ENCODE results near the gene LZTR1. TPM values are rescaled to one million over a fixed set of nuclear protein-coding genes. Genes with fewer than 3 reads are reported as not detected.
"Not testable (repeated sequence)": the region's sequence is repeated elsewhere in the genome, so short reads cannot be mapped to it uniquely, and the experiment has no call there.

The LZTR1 gene
- total RNA-seq, 1 experiment from 2014 or later: 23.4 TPM

DNA sequence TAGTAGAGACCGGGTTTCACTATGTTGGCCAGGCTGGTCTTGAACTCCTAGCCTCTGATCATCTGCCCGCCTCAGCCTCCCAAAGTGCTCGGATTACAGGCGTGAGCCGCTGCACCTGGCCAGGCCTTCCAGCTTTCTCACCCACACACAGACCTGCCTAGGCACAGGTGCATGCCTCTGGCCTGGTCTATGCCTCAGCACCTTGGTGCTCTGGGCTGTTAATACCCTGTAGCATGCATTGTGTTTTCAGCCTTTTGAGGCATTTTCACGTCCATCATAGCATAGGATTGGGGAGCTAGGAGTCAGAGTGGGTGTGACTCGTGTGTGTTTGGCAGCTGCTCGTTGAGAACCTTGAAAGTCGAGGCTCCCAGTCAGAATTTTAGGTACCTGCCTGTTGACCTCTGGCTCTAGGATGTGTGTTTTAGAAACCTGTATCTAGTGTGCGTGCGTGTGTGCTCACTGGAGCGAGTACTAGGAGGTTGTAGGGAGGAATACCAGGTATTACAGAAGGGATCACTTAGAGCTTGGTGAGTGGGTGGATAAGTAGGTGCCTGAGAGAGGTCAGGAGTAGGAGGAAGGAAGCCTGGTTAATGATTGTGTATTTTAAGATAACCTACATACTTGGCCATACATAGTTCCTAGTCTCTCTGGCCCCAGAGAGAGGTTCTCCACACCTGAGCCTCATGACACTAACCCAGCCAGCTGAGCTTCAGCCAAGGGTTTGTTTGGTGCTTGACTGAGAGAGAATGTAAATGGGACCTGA is 44.9 kb upstream of the LZTR1 start:
- BruUV-seq (replicated peaks): no TSS peak
- Histone ChIP-seq H4K20me1 (ENCODE audit: insufficient read depth) (peaks cover 78% of the 10 kb centered on the region), H3K4me1 (replicated peaks; ENCODE audit: insufficient read depth) (no peaks in the 10 kb centered on the region), H3F3A (ENCODE audit: insufficient read depth, low read depth) (peaks cover 7% of the 10 kb centered on the region; the same call in 1 of the 2 replicates), H3K27me3 (ENCODE audit: insufficient read depth, low read depth) (no peaks in the 10 kb centered on the region), H3K9me3 (ENCODE audit: insufficient read depth, low read depth) (no peaks in the 10 kb centered on the region), H3K4me2 (no peak overlapping the region), H3K9me2 (ENCODE audit: insufficient read depth) (no peaks in the 10 kb centered on the region), H3K36me3 (ENCODE audit: low read depth) (no peaks in the 10 kb centered on the region), H2AFZ (no peak overlapping the region), H3K79me2 (ENCODE audit: low read depth) (peaks cover 94% of the 10 kb centered on the region), H3K4me3 (no peak overlapping the region), H3K27ac (no peak overlapping the region)
- CTCF ChIA-PET: interaction anchor here (0.6 to 1.0 kb wide), 2 partner anchors 8 to 708 kb away, joined by 4 read pairs; no protein-coding TSS in a partner anchor
- DNase-seq: no peak
- TF ChIP-seq, protein P1, sequence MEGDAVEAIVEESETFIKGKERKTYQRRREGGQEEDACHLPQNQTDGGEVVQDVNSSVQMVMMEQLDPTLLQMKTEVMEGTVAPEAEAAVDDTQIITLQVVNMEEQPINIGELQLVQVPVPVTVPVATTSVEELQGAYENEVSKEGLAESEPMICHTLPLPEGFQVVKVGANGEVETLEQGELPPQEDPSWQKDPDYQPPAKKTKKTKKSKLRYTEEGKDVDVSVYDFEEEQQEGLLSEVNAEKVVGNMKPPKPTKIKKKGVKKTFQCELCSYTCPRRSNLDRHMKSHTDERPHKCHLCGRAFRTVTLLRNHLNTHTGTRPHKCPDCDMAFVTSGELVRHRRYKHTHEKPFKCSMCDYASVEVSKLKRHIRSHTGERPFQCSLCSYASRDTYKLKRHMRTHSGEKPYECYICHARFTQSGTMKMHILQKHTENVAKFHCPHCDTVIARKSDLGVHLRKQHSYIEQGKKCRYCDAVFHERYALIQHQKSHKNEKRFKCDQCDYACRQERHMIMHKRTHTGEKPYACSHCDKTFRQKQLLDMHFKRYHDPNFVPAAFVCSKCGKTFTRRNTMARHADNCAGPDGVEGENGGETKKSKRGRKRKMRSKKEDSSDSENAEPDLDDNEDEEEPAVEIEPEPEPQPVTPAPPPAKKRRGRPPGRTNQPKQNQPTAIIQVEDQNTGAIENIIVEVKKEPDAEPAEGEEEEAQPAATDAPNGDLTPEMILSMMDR (conservative IDR thresholded peaks at IDR 0.05): no peak
- no peak for TF ChIP-seq EZH2 (IDR thresholded peaks at IDR 0.05; ENCODE audit: low read depth)
- intact Hi-C loops (cut with micrococcal nuclease; ENCODE audit: unreplicated experiment): no loop called here
- POLR2A ChIA-PET (ENCODE audit: unreplicated experiment): no interaction called here

DNA sequence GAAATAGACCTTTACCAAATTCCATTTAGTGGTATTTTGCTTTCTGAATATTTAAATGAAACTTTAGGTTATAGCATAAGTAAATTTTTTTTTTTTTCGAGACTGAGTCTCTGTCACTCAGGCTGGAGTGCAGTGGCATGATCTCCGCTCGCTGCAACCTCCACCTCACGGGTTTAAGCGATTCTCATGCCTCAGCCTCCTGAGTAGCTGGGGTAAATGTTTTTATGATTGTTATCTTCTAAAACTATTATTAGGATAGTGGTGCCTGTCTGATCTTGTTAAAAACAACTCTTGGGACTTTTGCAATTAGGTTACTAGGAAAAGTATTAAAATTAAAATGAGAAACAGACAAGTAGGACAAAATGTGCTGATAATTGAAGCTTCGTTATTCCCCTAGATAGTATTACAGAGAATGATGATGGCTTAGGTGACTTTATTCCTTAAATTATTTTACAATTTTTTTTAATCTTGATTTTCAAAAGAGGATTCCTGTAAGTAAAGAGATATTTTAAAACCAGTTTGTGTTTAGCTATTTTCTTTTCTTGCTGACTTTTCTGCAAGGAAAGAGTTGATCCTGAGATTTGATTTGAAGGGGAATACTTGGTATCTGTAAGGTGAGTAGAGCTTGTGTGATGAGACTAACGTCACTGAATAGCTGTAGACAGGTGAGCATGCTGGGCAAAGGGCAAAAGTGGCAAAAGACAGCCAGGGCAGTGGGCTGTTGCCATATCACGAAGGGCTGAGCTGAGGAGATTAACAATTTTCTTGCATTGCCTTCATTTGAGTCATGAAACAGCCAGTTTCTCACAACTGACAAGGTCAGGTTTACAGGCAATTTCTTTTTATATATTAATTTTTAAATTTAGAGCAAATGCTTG is 44.1 kb upstream of the LZTR1 start:
- BruUV-seq (replicated peaks): no TSS peak
- Histone ChIP-seq H3K9me3 (ENCODE audit: insufficient read depth, low read depth) (no peaks in the 10 kb centered on the region), H3K27ac (no peak overlapping the region), H3K4me3 (no peak overlapping the region), H3K79me2 (ENCODE audit: low read depth) (peaks cover 94% of the 10 kb centered on the region), H4K20me1 (ENCODE audit: insufficient read depth) (peaks cover 78% of the 10 kb centered on the region), H3K36me3 (ENCODE audit: low read depth) (no peaks in the 10 kb centered on the region), H3K27me3 (ENCODE audit: insufficient read depth, low read depth) (no peaks in the 10 kb centered on the region), H3K4me2 (no peak overlapping the region), H2AFZ (no peak overlapping the region), H3K9me2 (ENCODE audit: insufficient read depth) (no peaks in the 10 kb centered on the region), H3K4me1 (replicated peaks; ENCODE audit: insufficient read depth) (no peaks in the 10 kb centered on the region), H3F3A (ENCODE audit: insufficient read depth, low read depth) (peaks cover 3% of the 10 kb centered on the region; the same call in 1 of the 2 replicates)
- TF ChIP-seq, protein P1 (conservative IDR thresholded peaks at IDR 0.05): no peak
- no peak for TF ChIP-seq EZH2 (IDR thresholded peaks at IDR 0.05; ENCODE audit: low read depth)
- CTCF ChIA-PET: interaction anchor here (0.6 kb wide), 2 partner anchors 9 to 707 kb away, joined by 4 to 5 read pairs; no protein-coding TSS in a partner anchor
- no peak for DNase-seq
- intact Hi-C loops (cut with micrococcal nuclease; ENCODE audit: unreplicated experiment): no loop called here
- POLR2A ChIA-PET (ENCODE audit: unreplicated experiment): no interaction called here

GRCh38 chr22:20939457-20940185 is 42.5 kb upstream of the LZTR1 start:
- H2AFZ ChIP-seq; H3K4me2 ChIP-seq; H3K36me3 ChIP-seq (ENCODE audit: low read depth); H3K27me3 ChIP-seq (ENCODE audit: insufficient read depth, low read depth); CTCF ChIA-PET; H3F3A ChIP-seq (ENCODE audit: insufficient read depth, low read depth); intact Hi-C loops (cut with micrococcal nuclease; ENCODE audit: unreplicated experiment); H3K27ac ChIP-seq; H3K9me2 ChIP-seq (ENCODE audit: insufficient read depth); BruUV-seq (replicated peaks); H3K4me3 ChIP-seq; H3K4me1 ChIP-seq (replicated peaks; ENCODE audit: insufficient read depth); H3K9me3 ChIP-seq (ENCODE audit: insufficient read depth, low read depth); DNase-seq; POLR2A ChIA-PET (ENCODE audit: unreplicated experiment): not testable (repeated sequence)
- Histone ChIP-seq H3K79me2 (ENCODE audit: low read depth) (peaks cover 94% of the 10 kb centered on the region), H4K20me1 (ENCODE audit: insufficient read depth) (peaks cover 81% of the 10 kb centered on the region)

Measured in PC-9 (cell line).